Psoas muscle (tissue), 8 donors: Measurements from ENCODE around the gene R3HCC1L. TPM values are rescaled to one million over a fixed set of nuclear protein-coding genes. Genes with fewer than 3 reads are reported as not detected.
"Not testable (repeated sequence)": the region's sequence is repeated elsewhere in the genome, so short reads cannot be mapped to it uniquely, and the experiment has no call there.

ENCODE experiments used
- ATAC-seq, 4 donors: fragments of 200-7000 bp; cut with Tn5 transposase; one replicate each; pipeline ENCODE4 v1.9.1; 2020; ENCODE audit warnings: moderate library complexity in 3 of 4, mild to moderate bottlenecking in 2 of 4
- DNase-seq, 2 donors: peaks; one replicate each; pipeline ENCODE4 v3.0.0-alpha.2; 2020
- H3K27ac ChIP-seq: fragments of 200-600 bp; one replicate; pipeline ENCODE4 v1.8.0; 2022
- H3K27me3 ChIP-seq, 3 donors: fragments of 200-600 bp in 1 of 3; one replicate each; pipeline versions ENCODE4 v1.6.1 to v1.8.0; 2013 to 2022; ENCODE audit warnings: low read length in 2 of 3, mild to moderate bottlenecking in 2 of 3, moderate library complexity in 1 of 3; ENCODE audit not compliant: insufficient read depth in 3 of 3
- H3K36me3 ChIP-seq, 2 donors: fragments of 200-600 bp in 1 of 2; one replicate each; pipeline versions ENCODE4 v1.6.1 to v1.8.0; 2013 to 2022; ENCODE audit warnings: low read depth in 1 of 2, mild to moderate bottlenecking in 1 of 2, moderate library complexity in 1 of 2; ENCODE audit not compliant: insufficient read depth in 1 of 2
- H3K4me1 ChIP-seq: fragments of 200-600 bp; one replicate; pipeline ENCODE4 v1.8.0; 2022
- H3K4me3 ChIP-seq: fragments of 200-600 bp; one replicate; pipeline ENCODE4 v1.8.0; 2022; ENCODE audit warnings: mild to moderate bottlenecking
- H3K9me3 ChIP-seq: fragments of 200-600 bp; one replicate; pipeline ENCODE4 v1.8.0; 2022
- WGBS, 3 donors: extraction: QIAGEN DNeasy Blood & Tissue Kit; methylation state at CpG; one replicate each; pipeline versions ENCODE4 v1.1.6 to v1.1.7; 2013; 5-methylcytosine and 5-hydroxymethylcytosine counted together
- intact Hi-C, 2 donors: fragments of 100-400 bp; cut with DNase I; formaldehyde crosslinking; loops; one replicate each; pipeline versions ENCODE4 v1.11.0 to v1.14.2; 2022
- polyA plus RNA-seq, 3 donors: library from polyadenylated mRNA; stranded (reverse); fragments of 200-250 nt; gene quantifications; one replicate each; pipeline ENCODE4 v1.2.3, GENCODE V29; 2013
- total RNA-seq, 4 donors: library from RNA; stranded (reverse); fragmentation: NEBNext Ultra II Directional in 2 of 4; extraction: Animal tissue kit (Norgen Biotek cat#: 25700) in 2 of 4; gene quantifications; one replicate each; pipeline versions ENCODE4 v1.2.1 to v1.2.4, GENCODE V29; 2021 to 2023
- TF ChIP-seq, protein P1 (sequence below): fragments of 200-600 bp; IDR thresholded peaks from one replicate; pipeline ENCODE4 v1.8.0; 2022; ENCODE audit warnings: antibody characterized with exemption
- donor health status: healthy with polysubstance abuse.
- donor health status: DM: no; HTN: no; CAD: no; lungs with moderate emphysema.
- donor health status: Bipolar disorder and iron deficiency.
- donor health status: healthy.
- donor health status: DM: yes; HTN: yes; CAD: no.
- donor health status: DM: no; HTN: no; CAD: no.
- donor health status: DM: no; HTN: no; CAD: no.
- donor health status: DM: yes; HTN: yes; CAD: no.

R3HCC1L gene
- total and polyA plus RNA-seq, 7 donors = 5.2 to 18.3 (median 6.2) TPM

DNA sequence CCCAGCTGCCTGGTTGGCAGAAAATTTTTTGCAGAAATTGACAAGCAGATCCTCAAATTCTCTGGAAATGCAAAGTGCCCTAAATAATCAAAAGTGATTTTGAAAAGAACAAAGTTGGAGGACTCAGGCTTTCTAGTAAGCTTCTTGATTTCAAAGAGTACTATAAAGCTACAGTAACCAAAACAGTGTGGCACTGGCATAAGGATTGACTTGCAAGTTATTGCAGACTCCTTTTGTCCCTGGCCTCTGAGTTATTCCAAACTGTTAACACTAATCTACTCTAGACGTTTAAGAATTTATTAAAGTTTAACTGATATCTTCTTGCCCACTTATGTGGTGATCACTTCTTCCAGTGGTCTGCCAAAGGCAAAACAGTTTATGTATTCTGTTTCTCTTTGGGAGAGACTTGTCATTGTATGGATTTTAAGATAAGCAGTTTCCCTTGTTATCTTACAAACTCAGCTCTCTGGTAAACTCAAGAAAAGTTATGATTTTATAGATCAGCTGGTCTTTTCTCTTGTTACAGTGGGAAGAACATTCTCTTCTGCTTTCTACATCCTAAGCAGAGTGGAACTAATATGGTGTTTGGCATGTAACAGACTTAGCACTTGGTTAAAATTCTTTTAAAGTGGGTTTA, 92.2 kb downstream of the R3HCC1L start:
- Histone ChIP-seq H3K27me3 (no peaks in the 10 kb centered on the region), H3K4me3 (no peak overlapping the region), H3K9me3 (peaks cover 12% of the 10 kb centered on the region), H3K4me1 (peaks cover 9% of the 10 kb centered on the region), H3K36me3 (peaks cover 0 to 3% of the 10 kb centered on the region in 2 donors), H3K27ac (no peak overlapping the region)
- intact Hi-C loops = no loop called here
- ATAC-seq (no peak), DNase-seq (no peak)
- TF ChIP-seq, protein P1, sequence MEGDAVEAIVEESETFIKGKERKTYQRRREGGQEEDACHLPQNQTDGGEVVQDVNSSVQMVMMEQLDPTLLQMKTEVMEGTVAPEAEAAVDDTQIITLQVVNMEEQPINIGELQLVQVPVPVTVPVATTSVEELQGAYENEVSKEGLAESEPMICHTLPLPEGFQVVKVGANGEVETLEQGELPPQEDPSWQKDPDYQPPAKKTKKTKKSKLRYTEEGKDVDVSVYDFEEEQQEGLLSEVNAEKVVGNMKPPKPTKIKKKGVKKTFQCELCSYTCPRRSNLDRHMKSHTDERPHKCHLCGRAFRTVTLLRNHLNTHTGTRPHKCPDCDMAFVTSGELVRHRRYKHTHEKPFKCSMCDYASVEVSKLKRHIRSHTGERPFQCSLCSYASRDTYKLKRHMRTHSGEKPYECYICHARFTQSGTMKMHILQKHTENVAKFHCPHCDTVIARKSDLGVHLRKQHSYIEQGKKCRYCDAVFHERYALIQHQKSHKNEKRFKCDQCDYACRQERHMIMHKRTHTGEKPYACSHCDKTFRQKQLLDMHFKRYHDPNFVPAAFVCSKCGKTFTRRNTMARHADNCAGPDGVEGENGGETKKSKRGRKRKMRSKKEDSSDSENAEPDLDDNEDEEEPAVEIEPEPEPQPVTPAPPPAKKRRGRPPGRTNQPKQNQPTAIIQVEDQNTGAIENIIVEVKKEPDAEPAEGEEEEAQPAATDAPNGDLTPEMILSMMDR = no peak
- 52 to 58% (median 56%) methylated on average over 1 of the region's 1 CpG for WGBS, 3 donors

DNA sequence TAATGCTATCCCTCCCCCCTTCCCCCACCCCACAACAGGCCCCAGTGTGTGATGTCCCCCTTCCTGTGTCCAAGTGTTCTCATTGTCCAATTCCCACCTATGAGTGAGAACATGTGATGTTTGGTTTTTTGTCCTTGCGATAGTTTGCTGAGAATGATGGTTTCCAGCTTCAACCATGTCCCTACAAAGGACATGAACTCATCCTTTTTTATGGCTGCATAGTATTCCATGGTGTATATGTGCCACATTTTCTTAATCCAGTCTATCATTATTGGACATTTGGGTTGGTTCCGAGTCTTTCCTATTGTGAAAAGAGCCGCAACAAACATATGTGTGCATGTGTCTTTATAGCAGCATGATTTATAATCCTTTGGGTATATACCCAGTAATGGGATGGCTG, 93.3 kb downstream of the R3HCC1L start:
- Histone ChIP-seq H3K36me3 (peaks cover 0 to 14% of the 10 kb centered on the region in 2 donors), H3K9me3 (peaks cover 12% of the 10 kb centered on the region)
- intact Hi-C loops, H3K27ac ChIP-seq, H3K4me3 ChIP-seq, H3K27me3 ChIP-seq, H3K4me1 ChIP-seq, ATAC-seq, DNase-seq: not testable (repeated sequence)
- WGBS, 3 donors = 96 to 98% (median 98%) methylated on average over 3 of the region's 3 CpGs

DNA sequence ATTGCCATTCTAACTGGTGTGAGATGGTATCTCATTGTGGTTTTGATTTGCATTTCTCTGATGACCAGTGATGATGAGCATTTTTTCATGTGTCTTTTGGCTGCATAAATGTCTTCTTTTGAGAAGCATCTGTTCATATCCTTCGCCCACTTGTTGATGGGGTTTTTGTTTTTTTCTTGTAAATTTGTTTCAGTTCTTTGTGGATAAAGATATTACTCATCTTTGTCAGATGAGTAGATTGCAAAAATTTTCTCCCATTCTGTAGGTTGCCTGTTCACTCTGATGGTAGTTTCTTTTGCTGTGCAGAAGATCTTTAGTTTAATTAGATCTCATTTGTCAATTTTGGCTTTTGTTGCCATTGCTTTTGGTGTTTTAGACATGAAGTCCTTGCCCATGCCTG, 93.8 kb downstream of the R3HCC1L start:
- DNase-seq, H3K4me3 ChIP-seq, H3K27ac ChIP-seq, H3K27me3 ChIP-seq, ATAC-seq, H3K4me1 ChIP-seq, intact Hi-C loops: not testable (repeated sequence)
- H3K9me3 ChIP-seq = peaks cover 12% of the 10 kb centered on the region
- peaks cover 0 to 15% of the 10 kb centered on the region in 2 donors for H3K36me3 ChIP-seq
- 82 to 91% (median 88%) methylated on average over 1 of the region's 1 CpG for WGBS, 3 donors

DNA sequence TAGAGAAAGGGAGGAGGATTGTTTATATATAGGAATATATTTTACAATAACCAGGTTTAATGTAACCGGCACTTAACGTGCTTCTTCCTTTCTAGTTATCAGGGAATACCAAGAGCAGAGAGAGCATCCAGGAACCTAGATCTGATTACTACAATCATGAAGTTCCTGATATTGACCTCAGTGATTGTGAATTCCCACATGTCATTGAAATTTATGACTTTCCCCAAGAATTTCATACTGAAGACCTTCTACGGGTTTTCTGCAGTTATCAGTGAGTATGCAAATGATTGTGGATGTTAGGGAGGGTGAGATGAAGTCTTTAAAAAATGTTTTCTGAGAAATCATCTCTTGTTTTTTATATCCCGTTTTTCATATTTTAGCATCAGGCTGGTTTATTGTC, 97.0 kb downstream of the R3HCC1L start:
- DNase-seq (no peak), ATAC-seq (no peak)
- intact Hi-C loops = no loop called here
- Histone ChIP-seq H3K27me3 (no peaks in the 10 kb centered on the region), H3K27ac (no peak overlapping the region), H3K9me3 (peaks cover 9% of the 10 kb centered on the region), H3K4me3 (no peak overlapping the region), H3K36me3 (peaks cover 0 to 35% of the 10 kb centered on the region in 2 donors), H3K4me1 (no peaks in the 10 kb centered on the region)
- TF ChIP-seq, protein P1 = no peak
- 95 to 100% (median 97%) methylated on average over 4 of the region's 4 CpGs for WGBS, 3 donors

DNA sequence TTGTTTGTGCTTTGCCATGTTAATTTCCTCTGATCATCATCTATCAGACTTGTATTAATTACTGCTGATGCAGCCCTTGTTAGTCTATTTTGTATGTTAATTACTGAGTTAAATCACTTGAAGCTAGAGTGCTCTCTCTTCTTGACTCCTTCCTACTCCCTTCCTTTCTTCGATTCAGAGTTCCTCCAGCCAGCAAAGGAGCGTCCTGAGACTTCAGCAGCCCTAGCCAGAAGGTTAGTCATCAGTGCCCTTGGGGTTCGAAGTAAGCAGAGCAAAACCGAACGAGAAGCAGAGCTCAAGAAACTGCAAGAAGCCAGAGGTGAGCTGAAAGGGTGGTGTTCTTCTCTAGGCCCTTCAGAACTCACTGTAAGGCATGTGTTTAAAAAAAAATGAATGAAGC, 101.4 kb downstream of the R3HCC1L start:
- Histone ChIP-seq H3K4me3 (no peak overlapping the region), H3K27ac (no peak overlapping the region), H3K27me3 (no peaks in the 10 kb centered on the region), H3K36me3 (peaks cover 0 to 54% of the 10 kb centered on the region in 2 donors), H3K4me1 (no peaks in the 10 kb centered on the region), H3K9me3 (no peaks in the 10 kb centered on the region)
- TF ChIP-seq, protein P1 = no peak
- ATAC-seq (no peak), DNase-seq (no peak)
- WGBS, 3 donors = 73 to 76% (median 75%) methylated on average over 5 of the region's 5 CpGs
- intact Hi-C loops = no loop called here

DNA sequence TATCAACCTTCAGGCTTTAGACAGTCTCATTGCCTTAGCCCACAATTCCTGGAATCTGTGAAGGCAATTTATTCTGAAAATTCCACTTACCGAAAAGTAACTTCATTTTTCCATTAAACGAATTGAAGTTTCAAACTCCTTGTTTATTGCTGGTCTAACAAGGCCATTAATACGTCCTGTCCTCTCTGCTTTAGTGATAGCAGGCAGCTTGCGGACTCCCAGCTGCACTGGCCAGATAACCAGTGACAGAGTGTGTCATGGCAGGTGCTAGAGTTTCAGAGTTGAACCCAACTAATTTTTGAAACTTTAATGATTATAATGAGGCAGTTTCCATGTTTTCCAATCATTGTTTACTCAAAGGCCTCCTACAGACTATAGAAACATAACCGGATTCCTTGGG, 102.4 kb downstream of the R3HCC1L start:
- no peak for DNase-seq
- H3K4me3 ChIP-seq = no peak overlapping the region
- H3K9me3 ChIP-seq = no peaks in the 10 kb centered on the region
- no peak overlapping the region for H3K27ac ChIP-seq
- ATAC-seq = no peak
- no peaks in the 10 kb centered on the region for H3K4me1 ChIP-seq
- TF ChIP-seq, protein P1 = no peak
- peaks cover 0 to 53% of the 10 kb centered on the region in 2 donors for H3K36me3 ChIP-seq
- H3K27me3 ChIP-seq = no peaks in the 10 kb centered on the region
- WGBS, 3 donors = 89 to 93% (median 90%) methylated on average over 5 of the region's 5 CpGs
- intact Hi-C loops = no loop called here
